CD14-positive monocyte (primary cell): ENCODE measurements around the gene POU6F2. TPM values are rescaled to one million over a fixed set of nuclear protein-coding genes. Genes with fewer than 3 reads are reported as not detected.

ENCODE experiments used
- DNase-seq, 3 donors: peaks; one replicate each; pipeline ENCODE4 v3.0.0-alpha.2; 2011 to 2022
- H2AFZ ChIP-seq: 2 replicates; pipeline ENCODE4 v1.6.0; 2012; ENCODE audit warnings: mild to moderate bottlenecking, low read depth, low read length, inconsistent platforms; ENCODE audit not compliant: insufficient read depth, poor library complexity, severe bottlenecking
- H3K27ac ChIP-seq, 2 donors: 1 replicate in 1 of 2; 2 replicates in 1 of 2; pipeline ENCODE4 v1.5.1; 2012 to 2013; ENCODE audit warnings: low read length in 2 of 2, control low read depth in 1 of 2, inconsistent platforms in 1 of 2, low read depth in 1 of 2, mild to moderate bottlenecking in 1 of 2
- H3K27me3 ChIP-seq, 2 donors: one replicate each; pipeline versions ENCODE4 v1.6.0 to v1.6.1; 2011 to 2013; ENCODE audit warnings: low read length in 2 of 2; ENCODE audit not compliant: control insufficient read depth in 2 of 2, insufficient read depth in 2 of 2
- H3K36me3 ChIP-seq, 2 donors: replicated peaks in 1 of 2; 1 replicate in 1 of 2; 2 replicates in 1 of 2; pipeline versions ENCODE4 v1.5.1 to v1.6.1; 2012 to 2013; ENCODE audit warnings: low read length in 2 of 2, control low read depth in 1 of 2, inconsistent platforms in 1 of 2, mild to moderate bottlenecking in 1 of 2; ENCODE audit not compliant: insufficient read depth in 2 of 2, control insufficient read depth in 1 of 2
- H3K4me1 ChIP-seq, 2 donors: 1 replicate in 1 of 2; 2 replicates in 1 of 2; pipeline versions ENCODE4 v1.5.1 to v1.6.1; 2012 to 2013; ENCODE audit warnings: low read length in 2 of 2, control low read depth in 1 of 2, inconsistent platforms in 1 of 2, mild to moderate bottlenecking in 1 of 2, moderate library complexity in 1 of 2; ENCODE audit not compliant: insufficient read depth in 2 of 2, control insufficient read depth in 1 of 2
- H3K4me2 ChIP-seq: replicated peaks from 2 replicates; pipeline ENCODE3; 2012; ENCODE audit warnings: low read length, moderate library complexity, mild to moderate bottlenecking; ENCODE audit not compliant: poor library complexity, severe bottlenecking; ENCODE audit errors: extremely low read depth
- H3K4me3 ChIP-seq, 3 experiments: fragments of 200-600 bp in 1 of 3; sonication (generic) in 1 of 3; replicated peaks in 1 of 3; 1 replicate in 2 of 3; 2 replicates in 1 of 3; pipeline ENCODE4 v1.5.1; 2011 to 2013; ENCODE audit warnings: low read length in 3 of 3, mild to moderate bottlenecking in 3 of 3, control low read depth in 2 of 3, low read depth in 2 of 3, inconsistent platforms in 1 of 3, moderate library complexity in 1 of 3
- H3K79me2 ChIP-seq: 2 replicates; pipeline ENCODE4 v1.6.0; 2012; ENCODE audit warnings: mild to moderate bottlenecking, control low read depth, inconsistent platforms, low read length, moderate library complexity; ENCODE audit not compliant: insufficient read depth
- H3K9ac ChIP-seq: 2 replicates; pipeline ENCODE4 v1.6.0; 2017; ENCODE audit warnings: low read length, mild to moderate bottlenecking; ENCODE audit not compliant: insufficient read depth, poor library complexity, severe bottlenecking
- H3K9me3 ChIP-seq, 2 donors: replicated peaks in 1 of 2; 1 replicate in 1 of 2; 2 replicates in 1 of 2; pipeline versions ENCODE4 v1.5.1 to v1.6.1; 2012 to 2013; ENCODE audit warnings: low read length in 2 of 2, control low read depth in 1 of 2; ENCODE audit not compliant: control insufficient read depth in 1 of 2, insufficient read depth in 1 of 2
- H4K20me1 ChIP-seq: 2 replicates; pipeline ENCODE4 v1.6.0; 2012; ENCODE audit warnings: mild to moderate bottlenecking, low read length, control low read depth, moderate library complexity; ENCODE audit not compliant: insufficient read depth
- H3K27ac Mint-ChIP-seq, 7 donors: one replicate each; pipeline ENCODE4 v1.8.0; 2020; ENCODE audit warnings: mild to moderate bottlenecking in 7 of 7, mixed read lengths in 7 of 7, moderate library complexity in 6 of 7, inconsistent platforms in 2 of 7
- H3K27me3 Mint-ChIP-seq, 3 donors: one replicate each; pipeline ENCODE4 v1.8.0; 2021 to 2022; ENCODE audit warnings: low read depth in 3 of 3, mild to moderate bottlenecking in 3 of 3, mixed read lengths in 3 of 3, moderate library complexity in 3 of 3, inconsistent platforms in 1 of 3
- H3K36me3 Mint-ChIP-seq, 2 donors: one replicate each; pipeline ENCODE4 v1.8.0; 2020; ENCODE audit warnings: mixed read lengths in 2 of 2, inconsistent platforms in 1 of 2, mild to moderate bottlenecking in 1 of 2
- H3K4me1 Mint-ChIP-seq: one replicate; pipeline ENCODE4 v1.8.0; 2020; ENCODE audit warnings: mild to moderate bottlenecking, mixed read lengths
- H3K4me3 Mint-ChIP-seq, 2 donors: one replicate each; pipeline ENCODE4 v1.8.0; 2020; ENCODE audit warnings: mild to moderate bottlenecking in 2 of 2, mixed read lengths in 2 of 2, moderate library complexity in 1 of 2
- H3K9me3 Mint-ChIP-seq, 7 donors: one replicate each; pipeline ENCODE4 v1.8.0; 2020 to 2022; ENCODE audit warnings: mixed read lengths in 7 of 7, mild to moderate bottlenecking in 6 of 7, moderate library complexity in 6 of 7, inconsistent platforms in 2 of 7
- WGBS: methylation state at CpG from one replicate; pipeline ENCODE4 v1.1.5; 2013; ENCODE audit warnings: missing lambda C conversion rate; ENCODE audit not compliant: insufficient coverage; 5-methylcytosine and 5-hydroxymethylcytosine counted together
- intact Hi-C, 2 donors: fragments of 100-400 bp; cut with micrococcal nuclease; formaldehyde crosslinking; loops; one replicate each; pipeline versions ENCODE4 v1.15.0 to v1.15.1; 2023
- polyA plus RNA-seq, 3 donors: library from polyadenylated mRNA; depleted of rRNA in 1 of 3; unstranded in 2 of 3; stranded (reverse) in 1 of 3; fragments of 300-500 nt in 2 of 3; fragments of >200 nt in 1 of 3; fragmentation: Illumina TruSeq in 2 of 3; gene quantifications; 1 replicate in 2 of 3; 2 replicates in 1 of 3; pipeline ENCODE4 v1.2.3, GENCODE V29; 2012 to 2021
- TF ChIP-seq, protein P1 (sequence below): fragments of 200-600 bp; IDR thresholded peaks from one replicate; pipeline ENCODE4 v1.8.0; 2022; ENCODE audit warnings: antibody characterized with exemption, mild to moderate bottlenecking

POU6F2 gene
- polyA plus RNA-seq, 3 donors, result not detected

DNA sequence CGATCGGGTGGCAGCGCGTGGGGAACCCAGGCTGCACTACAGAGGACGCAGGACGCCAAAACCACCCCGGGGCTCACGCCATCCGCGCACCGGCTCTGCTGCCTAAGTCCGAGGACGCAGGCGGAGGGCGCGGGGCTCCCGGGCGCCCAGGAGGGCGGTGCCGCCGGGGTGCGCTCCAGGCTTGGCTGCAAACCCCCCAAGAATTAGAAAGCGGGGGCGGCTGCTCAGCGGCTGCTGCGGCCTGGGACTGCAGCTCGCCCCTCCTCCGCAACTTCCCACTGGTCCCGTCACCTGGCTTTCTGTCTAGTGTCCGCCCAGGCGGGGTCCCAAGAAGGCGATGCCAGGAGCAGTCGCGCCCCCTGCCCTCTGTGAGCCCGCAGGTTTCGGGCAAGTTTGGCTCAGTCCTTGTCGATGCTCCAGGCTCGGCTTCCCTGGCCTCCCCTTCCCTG, 1.7 kb upstream of the POU6F2 start:
- Histone ChIP-seq H3K36me3 (no peaks in the 10 kb centered on the region), H4K20me1 (no peaks in the 10 kb centered on the region), H3K9ac (no peak overlapping the region), H3K4me2 (no peak overlapping the region), H2AFZ (no peak overlapping the region), H3K4me3 (no peak overlapping the region), H3K4me1 (no peaks in the 10 kb centered on the region), H3K9me3 (peaks cover 0 to 5% of the 10 kb centered on the region in 2 donors), H3K27ac (no peak overlapping the region), H3K79me2 (no peaks in the 10 kb centered on the region), H3K27me3 (peaks cover 30 to 47% of the 10 kb centered on the region in 2 donors)
- no peaks in the 10 kb centered on the region for H3K36me3 Mint-ChIP-seq
- TF ChIP-seq, protein P1, sequence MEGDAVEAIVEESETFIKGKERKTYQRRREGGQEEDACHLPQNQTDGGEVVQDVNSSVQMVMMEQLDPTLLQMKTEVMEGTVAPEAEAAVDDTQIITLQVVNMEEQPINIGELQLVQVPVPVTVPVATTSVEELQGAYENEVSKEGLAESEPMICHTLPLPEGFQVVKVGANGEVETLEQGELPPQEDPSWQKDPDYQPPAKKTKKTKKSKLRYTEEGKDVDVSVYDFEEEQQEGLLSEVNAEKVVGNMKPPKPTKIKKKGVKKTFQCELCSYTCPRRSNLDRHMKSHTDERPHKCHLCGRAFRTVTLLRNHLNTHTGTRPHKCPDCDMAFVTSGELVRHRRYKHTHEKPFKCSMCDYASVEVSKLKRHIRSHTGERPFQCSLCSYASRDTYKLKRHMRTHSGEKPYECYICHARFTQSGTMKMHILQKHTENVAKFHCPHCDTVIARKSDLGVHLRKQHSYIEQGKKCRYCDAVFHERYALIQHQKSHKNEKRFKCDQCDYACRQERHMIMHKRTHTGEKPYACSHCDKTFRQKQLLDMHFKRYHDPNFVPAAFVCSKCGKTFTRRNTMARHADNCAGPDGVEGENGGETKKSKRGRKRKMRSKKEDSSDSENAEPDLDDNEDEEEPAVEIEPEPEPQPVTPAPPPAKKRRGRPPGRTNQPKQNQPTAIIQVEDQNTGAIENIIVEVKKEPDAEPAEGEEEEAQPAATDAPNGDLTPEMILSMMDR, result no peak
- DNase-seq, result no peak
- intact Hi-C loops, result no loop called here
- peak overlapping the region in 1 of 2 donors; percentile 70 for H3K4me3 Mint-ChIP-seq
- peaks cover 0 to 6% (median 2%) of the 10 kb centered on the region in 7 donors for H3K9me3 Mint-ChIP-seq
- no peak overlapping the region for H3K27ac Mint-ChIP-seq
- 5% methylated on average over 36 of the region's 38 CpGs for WGBS
- H3K4me1 Mint-ChIP-seq, result peaks cover 2% of the 10 kb centered on the region
- H3K27me3 Mint-ChIP-seq, result peaks cover 40 to 56% (median 43%) of the 10 kb centered on the region in 3 donors

- TF ChIP-seq, protein P1, result no peak
- Histone ChIP-seq H3K4me1 (no peaks in the 10 kb centered on the region), H3K9me3 (peaks cover 0 to 5% of the 10 kb centered on the region in 2 donors), H3K27ac (no peak overlapping the region), H3K79me2 (no peaks in the 10 kb centered on the region), H3K4me2 (no peak overlapping the region), H3K4me3 (no peak overlapping the region), H4K20me1 (no peaks in the 10 kb centered on the region), H3K9ac (no peak overlapping the region), H3K36me3 (no peaks in the 10 kb centered on the region), H3K27me3 (peaks cover 28 to 47% of the 10 kb centered on the region in 2 donors), H2AFZ (no peak overlapping the region)
- no peak for DNase-seq
- peaks cover 0 to 6% (median 2%) of the 10 kb centered on the region in 7 donors for H3K9me3 Mint-ChIP-seq
- H3K27me3 Mint-ChIP-seq, result peaks cover 38 to 55% (median 40%) of the 10 kb centered on the region in 3 donors
- H3K27ac Mint-ChIP-seq, result no peak overlapping the region
- peaks cover 2% of the 10 kb centered on the region for H3K4me1 Mint-ChIP-seq
- intact Hi-C loops, result no loop called here
- no peaks in the 10 kb centered on the region for H3K36me3 Mint-ChIP-seq
- WGBS, result 94% methylated on average over 2 of the region's 5 CpGs
- H3K4me3 Mint-ChIP-seq, result no peak overlapping the region
These were observed 782 bp downstream of the POU6F2 start for GRCh38 chr7:38978491-38978890.
